Caco-2 (cell line): ENCODE measurements around the gene PPIE. TPM values are rescaled to one million over a fixed set of nuclear protein-coding genes. Genes with fewer than 3 reads are reported as not detected.
A peak's percentile ranks its signal among the peaks of the same experiment; 100 is the strongest.

Experiments
- BruUV-seq: library from RNA; stranded (reverse); fragments of 400-500 nt; replicated peaks from 2 replicates; lab custom pipeline; 2021; lab: Mats Ljungman, UMichigan
- CTCF ChIA-PET: fragments of 300-600 bp; sonication (Branson Sonifier 250); formaldehyde crosslinking; loops from one replicate; lab custom pipeline; 2022; ENCODE audit warnings: antibody characterized with exemption; lab: Charles Lee
- POLR2A ChIA-PET: fragments of 300-600 bp; sonication (Branson Sonifier 250); formaldehyde crosslinking; loops from one replicate; lab custom pipeline; 2022; ENCODE audit warnings: antibody characterized with exemption; lab: Charles Lee
- DNase-seq, 2 experiments: peaks; one replicate each; pipeline versions ENCODE4 v3.0.0 to v3.0.0-alpha.2; 2020 to 2022
- H3K27me3 ChIP-seq: replicated peaks from 2 replicates; pipeline ENCODE4 v1.6.0; 2011; ENCODE audit warnings: low read length; ENCODE audit not compliant: control insufficient read depth, insufficient read depth
- H3K36me3 ChIP-seq: 2 replicates; pipeline ENCODE4 v1.5.1; 2011; ENCODE audit warnings: low read length; ENCODE audit not compliant: control insufficient read depth, insufficient read depth
- H3K4me1 ChIP-seq: fragments of 250-450 bp; sonication (Bioruptor Pico); 2 replicates; pipeline ENCODE4 v1.5.1; 2020; ENCODE audit warnings: mild to moderate bottlenecking
- H3K4me3 ChIP-seq: 2 replicates; pipeline ENCODE4 v1.5.1; 2011; ENCODE audit warnings: low read depth, mild to moderate bottlenecking, control low read depth, low read length
- H3K9me3 ChIP-seq: fragments of 250-450 bp; sonication (Bioruptor Pico); 2 replicates; pipeline ENCODE4 v1.5.1; 2020; ENCODE audit warnings: mild to moderate bottlenecking, moderate library complexity
- H3K27ac Mint-ChIP-seq: one replicate; pipeline ENCODE4 v1.8.0; 2022; ENCODE audit warnings: mixed read lengths; ENCODE audit not compliant: unreplicated experiment
- H3K27me3 Mint-ChIP-seq: one replicate; pipeline ENCODE4 v1.8.0; 2022; ENCODE audit warnings: mixed read lengths; ENCODE audit not compliant: insufficient read depth, unreplicated experiment
- H3K36me3 Mint-ChIP-seq: one replicate; pipeline ENCODE4 v1.8.0; 2022; ENCODE audit warnings: mild to moderate bottlenecking, mixed read lengths; ENCODE audit not compliant: insufficient read depth, unreplicated experiment
- H3K4me1 Mint-ChIP-seq: one replicate; pipeline ENCODE4 v1.8.0; 2022; ENCODE audit warnings: low read depth, mixed read lengths; ENCODE audit not compliant: unreplicated experiment
- H3K4me3 Mint-ChIP-seq: one replicate; pipeline ENCODE4 v1.8.0; 2022; ENCODE audit warnings: mild to moderate bottlenecking, moderate library complexity, mixed read lengths; ENCODE audit not compliant: unreplicated experiment
- H3K9me3 Mint-ChIP-seq: one replicate; pipeline ENCODE4 v1.8.0; 2022; ENCODE audit warnings: mixed read lengths; ENCODE audit not compliant: unreplicated experiment
- CTCF ChIP-seq, 2 experiments: fragments of 200-600 bp in 1 of 2; IDR thresholded peaks; 1 replicate in 1 of 2; 2 replicates in 1 of 2; pipeline versions ENCODE4 v1.5.1 to v1.8.0; 2011 to 2022; ENCODE audit warnings: antibody characterized with exemption in 1 of 2, control low read depth in 1 of 2, inconsistent platforms in 1 of 2, low read depth in 1 of 2, low read length in 1 of 2, mild to moderate bottlenecking in 1 of 2, moderate library complexity in 1 of 2; ENCODE audit not compliant: insufficient read depth in 1 of 2, severe bottlenecking in 1 of 2, unreplicated experiment in 1 of 2
- intact Hi-C: fragments of 100-400 bp; cut with micrococcal nuclease; formaldehyde crosslinking; loops from one replicate; pipeline ENCODE4 v1.10.0; 2022; ENCODE audit not compliant: unreplicated experiment
- total RNA-seq: library from RNA; stranded (reverse); gene quantifications from 2 replicates; pipeline ENCODE4 v1.2.3, GENCODE V29; 2022

Gene PPIE
- total RNA-seq, 1 experiment from 2014 or later = 39.2 TPM

DNA sequence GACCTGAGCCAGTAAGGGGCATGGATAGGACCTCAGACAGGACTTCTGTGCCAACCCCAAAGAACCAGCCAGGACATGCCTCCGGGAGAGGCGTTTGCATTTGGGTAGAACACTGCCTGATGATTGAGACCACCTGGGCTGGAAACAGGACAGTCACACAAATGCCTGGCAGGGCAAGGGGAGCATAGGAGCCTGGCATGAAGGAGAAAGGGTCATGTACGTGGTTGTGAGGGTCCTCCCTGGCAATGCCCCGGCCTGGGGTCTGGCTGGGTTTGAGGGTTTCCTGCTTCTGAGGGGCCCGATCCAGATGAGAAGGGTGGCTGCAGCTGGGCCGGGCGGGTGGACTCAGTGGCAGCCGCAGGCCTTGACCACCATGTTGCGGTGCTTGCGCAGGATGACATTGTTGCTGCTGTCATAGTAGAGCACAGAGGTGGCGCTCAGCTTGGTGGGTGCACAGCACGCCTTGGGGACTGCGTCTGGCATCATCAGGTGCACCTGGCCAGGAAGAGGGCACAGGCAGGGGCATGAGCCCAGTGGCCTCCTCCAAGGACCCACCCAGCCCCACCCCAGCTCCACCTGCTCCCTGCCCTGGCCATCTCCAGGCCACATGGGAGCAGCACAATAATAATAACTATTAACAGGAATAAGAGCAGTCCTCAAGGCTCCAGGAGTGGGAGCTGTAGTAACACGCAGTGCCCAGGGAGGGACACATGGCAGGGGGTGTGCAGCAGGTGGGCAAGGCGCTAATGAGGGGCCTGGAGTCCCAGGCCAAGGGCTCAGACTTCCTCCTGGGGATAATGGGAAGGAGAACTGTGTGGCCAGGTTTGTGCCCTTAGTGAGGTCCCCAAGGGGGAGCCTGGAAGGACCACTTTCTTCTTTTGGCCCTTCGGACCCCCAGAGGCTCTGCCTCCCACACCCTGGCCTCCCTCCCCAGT is 21.7 kb downstream of the PPIE start:
- H3K27ac Mint-ChIP-seq = peak overlapping the region; percentile 48
- Histone ChIP-seq H3K4me1 (no peaks in the 10 kb centered on the region), H3K36me3 (no peaks in the 10 kb centered on the region), H3K9me3 (no peaks in the 10 kb centered on the region), H3K27me3 (no peaks in the 10 kb centered on the region), H3K4me3 (no peak overlapping the region)
- no peak overlapping the region for H3K4me3 Mint-ChIP-seq
- BruUV-seq = no TSS peak
- H3K27me3 Mint-ChIP-seq = no peaks in the 10 kb centered on the region
- TF ChIP-seq CTCF (IDR thresholded peaks at IDR 0.05; ENCODE audit: insufficient read depth in 1 of 2, low read depth in 1 of 2, low read length in 1 of 2, severe bottlenecking in 1 of 2, unreplicated experiment in 1 of 2) = no peak
- intact Hi-C loops = no loop called here
- DNase-seq = no peak
- H3K9me3 Mint-ChIP-seq = no peaks in the 10 kb centered on the region
- H3K36me3 Mint-ChIP-seq = peaks cover 6% of the 10 kb centered on the region
- no peaks in the 10 kb centered on the region for H3K4me1 Mint-ChIP-seq
- POLR2A ChIA-PET = no interaction called here
- CTCF ChIA-PET = interaction anchor here (0.5 kb wide), 1 partner anchor 40 kb away, joined by 3 read pairs; no protein-coding TSS in a partner anchor

DNA sequence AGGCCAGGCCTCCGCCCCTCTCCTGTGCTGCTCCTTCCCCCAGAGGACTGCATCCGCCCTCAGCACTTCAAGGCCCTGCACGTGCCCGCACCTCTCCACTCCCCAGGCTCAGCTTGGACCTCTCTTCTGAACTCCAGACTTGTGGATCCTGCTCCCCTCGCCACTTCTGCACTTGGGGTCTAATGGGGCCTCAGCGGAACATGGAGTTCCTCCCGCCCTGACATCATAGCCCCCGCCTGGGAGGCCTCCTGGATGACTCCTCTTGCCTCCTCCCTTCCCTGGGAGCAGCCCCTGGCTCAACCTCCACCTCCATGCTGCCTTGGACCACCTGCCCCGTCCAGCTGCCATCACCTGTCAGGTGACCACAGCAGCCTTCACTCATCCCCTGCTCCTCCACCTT is 22.3 kb downstream of the PPIE start:
- BruUV-seq = no TSS peak
- POLR2A ChIA-PET = no interaction called here

More for the DNA sequence above, 22.3 kb downstream of the PPIE start:
- Histone ChIP-seq H3K9me3 (no peaks in the 10 kb centered on the region), H3K36me3 (no peaks in the 10 kb centered on the region), H3K4me3 (no peak overlapping the region), H3K27me3 (no peaks in the 10 kb centered on the region), H3K4me1 (no peaks in the 10 kb centered on the region)
- no peaks in the 10 kb centered on the region for H3K9me3 Mint-ChIP-seq
- no peaks in the 10 kb centered on the region for H3K4me1 Mint-ChIP-seq
- no peak for TF ChIP-seq CTCF (IDR thresholded peaks at IDR 0.05; ENCODE audit: insufficient read depth in 1 of 2, low read depth in 1 of 2, low read length in 1 of 2, severe bottlenecking in 1 of 2, unreplicated experiment in 1 of 2)
- H3K4me3 Mint-ChIP-seq = no peak overlapping the region
- peaks cover 6% of the 10 kb centered on the region for H3K36me3 Mint-ChIP-seq
- no peaks in the 10 kb centered on the region for H3K27me3 Mint-ChIP-seq
- no peak for DNase-seq
- CTCF ChIA-PET = no interaction called here
- peak overlapping the region; percentile 48 for H3K27ac Mint-ChIP-seq
- intact Hi-C loops = no loop called here
